HFF-Myc (cell line): ENCODE measurements around the gene PABPN1L.

Experiments
- DNase-seq: peaks from one replicate; pipeline ENCODE4 v3.0.0-alpha.2; 2011; ENCODE audit warnings: low read depth; ENCODE audit errors: extremely low read depth
- H3K4me3 ChIP-seq: replicated peaks from 2 replicates; pipeline ENCODE4 v1.5.1; 2011; ENCODE audit warnings: low read depth, mild to moderate bottlenecking, control low read depth, low read length
- TF ChIP-seq, protein P1 (sequence below): IDR thresholded peaks from 2 replicates; pipeline ENCODE4 v1.5.1; 2012; ENCODE audit warnings: mild to moderate bottlenecking, low read depth, low read length, control low read depth; ENCODE audit errors: missing control alignments

The PABPN1L gene

DNA sequence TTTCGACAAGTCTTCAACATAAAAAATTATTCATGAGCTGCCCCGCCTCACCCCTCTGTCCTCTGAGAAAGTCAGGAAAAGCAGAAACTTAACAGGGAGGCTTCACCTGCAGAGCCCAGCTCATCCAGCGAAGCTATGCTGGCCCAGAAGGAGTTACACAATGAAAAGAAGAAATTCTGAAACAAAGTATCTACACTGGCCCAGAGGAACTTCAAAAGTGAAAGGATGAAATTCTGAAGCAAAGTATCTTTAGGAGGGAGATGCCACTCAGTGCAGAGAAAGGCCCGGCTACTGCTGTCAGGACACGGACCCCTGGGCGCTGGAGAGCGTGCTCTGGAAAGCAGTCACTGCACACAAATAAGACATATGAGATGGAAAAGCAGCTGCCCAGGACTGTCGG is 11.3 kb downstream of the PABPN1L start:
- no peak overlapping the region for H3K4me3 ChIP-seq
- TF ChIP-seq, protein P1, sequence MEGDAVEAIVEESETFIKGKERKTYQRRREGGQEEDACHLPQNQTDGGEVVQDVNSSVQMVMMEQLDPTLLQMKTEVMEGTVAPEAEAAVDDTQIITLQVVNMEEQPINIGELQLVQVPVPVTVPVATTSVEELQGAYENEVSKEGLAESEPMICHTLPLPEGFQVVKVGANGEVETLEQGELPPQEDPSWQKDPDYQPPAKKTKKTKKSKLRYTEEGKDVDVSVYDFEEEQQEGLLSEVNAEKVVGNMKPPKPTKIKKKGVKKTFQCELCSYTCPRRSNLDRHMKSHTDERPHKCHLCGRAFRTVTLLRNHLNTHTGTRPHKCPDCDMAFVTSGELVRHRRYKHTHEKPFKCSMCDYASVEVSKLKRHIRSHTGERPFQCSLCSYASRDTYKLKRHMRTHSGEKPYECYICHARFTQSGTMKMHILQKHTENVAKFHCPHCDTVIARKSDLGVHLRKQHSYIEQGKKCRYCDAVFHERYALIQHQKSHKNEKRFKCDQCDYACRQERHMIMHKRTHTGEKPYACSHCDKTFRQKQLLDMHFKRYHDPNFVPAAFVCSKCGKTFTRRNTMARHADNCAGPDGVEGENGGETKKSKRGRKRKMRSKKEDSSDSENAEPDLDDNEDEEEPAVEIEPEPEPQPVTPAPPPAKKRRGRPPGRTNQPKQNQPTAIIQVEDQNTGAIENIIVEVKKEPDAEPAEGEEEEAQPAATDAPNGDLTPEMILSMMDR: no peak
- no peak for DNase-seq

DNA sequence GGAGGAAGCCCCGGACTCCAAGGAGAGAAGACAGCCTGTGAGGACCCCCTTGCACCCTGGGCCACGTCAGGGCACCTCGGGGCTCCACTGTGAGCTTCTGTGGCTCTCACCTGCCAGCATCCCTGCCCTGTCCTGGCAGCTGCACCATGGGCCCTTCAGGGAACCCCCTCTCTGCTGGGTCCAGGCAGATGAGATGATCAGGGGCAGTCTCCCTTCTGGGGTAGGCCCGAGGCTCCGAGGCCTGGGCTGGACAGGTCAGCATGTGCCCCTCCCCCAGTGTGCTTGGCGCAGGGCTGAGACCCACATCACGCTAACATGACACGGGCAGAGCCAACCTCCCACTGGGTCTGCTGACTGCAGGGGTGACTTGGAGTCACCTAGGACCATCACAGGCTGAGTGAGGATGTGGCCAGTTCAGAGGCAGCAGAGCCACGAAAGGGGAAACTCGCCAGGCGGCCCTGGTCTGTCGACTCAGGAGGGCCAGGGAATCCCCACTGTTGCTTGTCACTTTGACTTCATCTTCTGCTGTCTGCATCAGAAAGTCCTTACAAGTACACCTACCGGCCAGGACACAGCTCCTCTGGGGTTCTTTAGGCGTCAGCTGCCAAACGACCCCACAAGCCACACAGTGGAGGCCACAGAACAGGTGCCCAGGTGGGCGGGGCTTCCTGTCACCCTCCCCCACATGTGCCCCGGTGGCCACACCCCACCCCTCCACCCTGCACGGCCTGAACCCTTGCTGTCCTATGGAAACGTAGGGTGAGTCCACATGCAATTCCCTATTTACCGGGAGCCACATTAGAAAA is 12.0 kb downstream of the PABPN1L start:
- no peak for DNase-seq

DNA sequence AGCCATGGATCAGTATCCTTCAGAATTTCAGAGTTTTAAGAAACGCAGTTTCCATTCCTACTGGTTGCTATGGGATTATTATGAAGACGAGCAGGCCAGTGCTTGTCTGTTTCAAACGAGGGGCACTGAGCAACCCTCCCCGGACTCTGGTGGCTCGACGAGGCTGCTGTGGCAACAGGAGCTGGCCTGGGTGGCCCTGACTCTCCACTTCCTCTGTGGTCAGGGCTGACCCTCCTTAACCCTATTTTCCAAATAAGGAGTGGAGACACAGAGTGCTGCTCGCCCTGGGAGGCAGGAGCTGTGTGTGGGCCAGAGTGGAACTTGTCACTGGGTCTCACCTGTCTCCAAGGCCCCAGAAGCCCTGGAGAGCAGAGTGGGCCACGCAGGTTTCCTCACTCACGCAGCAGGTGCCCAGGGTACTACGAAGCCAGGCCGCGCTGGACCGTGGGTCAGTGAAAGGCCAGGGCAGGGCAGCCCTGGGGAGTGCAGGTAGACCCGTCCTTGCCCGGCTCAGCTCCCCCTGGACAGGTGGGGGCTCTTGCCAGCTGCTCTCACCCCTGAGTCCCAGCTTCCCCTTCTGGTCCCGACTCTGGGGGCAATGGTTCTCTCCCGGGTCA is 13.0 kb downstream of the PABPN1L start:
- DNase-seq: no peak
- H3K4me3 ChIP-seq: no peak overlapping the region
- TF ChIP-seq, protein P1: no peak

More for the DNA sequence above, 12.0 kb downstream of the PABPN1L start:
- TF ChIP-seq, protein P1: no peak
- no peak overlapping the region for H3K4me3 ChIP-seq

DNA sequence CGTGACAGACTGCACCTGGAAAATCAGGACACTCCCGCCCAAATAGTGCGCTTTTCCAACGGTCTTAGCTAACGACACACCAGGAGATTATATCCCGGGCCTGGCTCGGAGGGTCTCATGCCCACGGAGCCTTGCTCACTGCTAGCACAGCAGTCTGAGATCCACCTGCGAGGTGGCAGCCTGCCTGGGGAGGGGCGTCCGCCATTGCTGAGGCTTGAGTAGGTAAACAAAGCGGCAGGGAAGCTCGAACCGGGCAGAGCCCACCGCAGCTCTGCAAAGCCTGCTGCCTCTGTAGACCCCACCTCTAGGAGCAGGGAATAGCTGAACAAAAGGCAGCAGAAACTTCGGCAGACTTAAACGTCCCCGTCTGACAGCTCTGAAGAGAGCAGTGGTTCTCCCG is 14.8 kb downstream of the PABPN1L start:
- H3K4me3 ChIP-seq: no peak overlapping the region
- TF ChIP-seq, protein P1: no peak
- no peak for DNase-seq

DNA sequence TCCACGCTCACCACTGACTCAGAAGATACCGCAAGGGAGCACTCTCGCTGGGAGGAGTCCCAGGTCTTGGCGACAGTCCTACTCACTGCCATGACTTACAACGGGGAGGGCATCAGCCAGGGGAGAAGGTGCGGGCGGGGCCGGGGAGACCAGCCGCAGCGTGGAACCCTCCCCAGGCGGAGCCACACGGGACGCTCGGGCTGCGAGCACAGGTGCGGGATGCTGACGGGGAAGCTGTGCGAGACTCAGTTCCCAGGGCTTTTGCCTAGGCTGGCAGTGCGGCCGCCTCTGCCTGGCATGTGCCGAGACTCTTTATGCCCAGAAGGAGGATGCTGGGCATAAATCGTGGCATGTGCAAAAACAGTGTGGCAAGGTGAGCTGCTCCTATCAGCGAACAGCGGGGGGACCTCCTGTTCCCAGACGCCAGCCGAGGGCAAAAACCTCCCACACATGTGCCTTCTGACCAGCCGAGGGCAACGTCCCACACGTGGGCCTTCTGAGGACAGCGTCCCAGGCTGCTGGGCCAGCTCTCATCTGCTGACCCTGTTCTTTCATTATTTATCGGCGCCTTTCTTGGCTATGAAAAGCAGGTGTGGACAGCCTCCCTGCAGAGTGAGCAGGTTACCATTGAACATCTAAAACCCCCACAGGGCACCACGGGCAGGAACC is 15.8 kb downstream of the PABPN1L start:
- no peak for DNase-seq
- TF ChIP-seq, protein P1: no peak
- no peak overlapping the region for H3K4me3 ChIP-seq

DNA sequence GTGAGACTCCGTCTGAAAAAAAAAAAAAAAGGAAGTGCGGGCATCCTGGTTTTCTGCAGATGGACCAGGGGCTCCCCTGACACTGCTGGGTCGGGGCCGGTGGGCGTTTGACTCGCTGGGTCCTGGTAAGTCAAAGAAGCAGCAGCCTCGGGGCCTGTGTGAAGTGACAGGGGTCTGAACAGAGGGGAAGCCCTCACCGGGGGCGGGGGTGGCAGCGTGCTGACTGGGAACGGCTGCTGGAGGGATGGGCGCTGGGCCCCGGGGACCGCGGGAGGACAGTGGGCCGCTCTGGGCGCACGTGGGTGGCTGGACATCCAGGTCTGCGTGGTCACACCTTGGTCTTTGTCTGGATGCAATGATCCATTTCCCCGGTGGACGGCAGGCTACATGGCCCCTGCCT is 17.9 kb downstream of the PABPN1L start:
- H3K4me3 ChIP-seq: no peak overlapping the region
- TF ChIP-seq, protein P1: no peak
- no peak for DNase-seq
